GM21717 (cell line): ENCODE results near the gene NATD1.

Experiments
- ATAC-seq: cut with Tn5 transposase; IDR thresholded peaks from one replicate; pipeline ENCODE4 v1.9.1; 2021; ENCODE audit warnings: mild to moderate bottlenecking, moderate library complexity; ENCODE audit not compliant: unreplicated experiment

The NATD1 gene

DNA sequence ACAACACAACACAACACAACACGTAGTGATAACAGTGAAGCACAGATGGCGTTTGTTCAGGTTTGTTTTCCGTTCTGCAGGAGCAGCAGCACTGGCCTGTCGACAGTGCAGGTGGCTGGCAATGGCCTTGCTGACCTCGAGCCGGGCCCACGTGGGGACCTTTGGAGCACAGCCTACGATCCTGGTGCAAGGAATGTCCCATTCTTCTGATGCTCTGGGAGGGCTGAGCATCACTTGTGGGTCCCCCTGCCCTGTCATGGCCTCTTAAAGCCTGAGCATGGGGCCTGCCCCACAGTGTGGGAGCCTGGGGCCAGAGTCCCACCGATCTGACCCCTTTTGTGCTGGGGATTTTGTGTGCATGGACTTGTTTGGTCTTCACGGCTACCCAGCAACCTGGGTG, 38.1 kb upstream of the NATD1 start:
- no peak for ATAC-seq

DNA sequence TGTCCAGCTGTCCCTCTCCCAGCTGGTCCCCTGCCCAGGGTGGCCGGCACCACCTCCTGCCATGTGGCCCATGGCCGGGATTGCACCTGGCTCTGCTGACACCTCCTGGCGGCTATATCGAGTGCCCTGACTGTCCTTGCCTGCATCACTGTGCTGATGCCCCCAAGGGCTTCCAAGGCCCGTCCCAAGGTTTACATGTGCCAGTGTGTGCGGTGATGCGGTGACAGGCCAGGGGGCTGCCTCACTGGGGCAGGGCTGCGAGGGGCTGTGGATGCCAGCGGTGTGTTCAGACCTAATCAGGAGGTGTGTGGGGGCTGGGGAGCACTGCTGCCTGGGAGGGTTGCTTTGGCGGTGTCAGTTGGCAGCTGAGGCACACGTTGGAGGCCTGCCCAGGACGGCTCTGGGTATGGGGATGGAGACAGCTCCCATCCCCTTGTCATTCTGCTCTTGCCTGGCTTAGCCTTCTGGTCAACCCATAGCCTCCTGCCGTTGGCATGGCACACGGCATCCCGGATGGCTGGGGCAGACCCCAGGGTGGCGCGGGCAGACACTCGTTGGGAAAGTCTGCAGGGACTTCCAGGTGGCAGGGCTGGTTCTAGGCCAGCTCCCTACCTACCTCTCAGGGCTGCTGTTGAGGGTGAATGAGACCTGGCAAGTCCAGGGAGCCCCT, 36.8 kb upstream of the NATD1 start:
- ATAC-seq: no peak

DNA sequence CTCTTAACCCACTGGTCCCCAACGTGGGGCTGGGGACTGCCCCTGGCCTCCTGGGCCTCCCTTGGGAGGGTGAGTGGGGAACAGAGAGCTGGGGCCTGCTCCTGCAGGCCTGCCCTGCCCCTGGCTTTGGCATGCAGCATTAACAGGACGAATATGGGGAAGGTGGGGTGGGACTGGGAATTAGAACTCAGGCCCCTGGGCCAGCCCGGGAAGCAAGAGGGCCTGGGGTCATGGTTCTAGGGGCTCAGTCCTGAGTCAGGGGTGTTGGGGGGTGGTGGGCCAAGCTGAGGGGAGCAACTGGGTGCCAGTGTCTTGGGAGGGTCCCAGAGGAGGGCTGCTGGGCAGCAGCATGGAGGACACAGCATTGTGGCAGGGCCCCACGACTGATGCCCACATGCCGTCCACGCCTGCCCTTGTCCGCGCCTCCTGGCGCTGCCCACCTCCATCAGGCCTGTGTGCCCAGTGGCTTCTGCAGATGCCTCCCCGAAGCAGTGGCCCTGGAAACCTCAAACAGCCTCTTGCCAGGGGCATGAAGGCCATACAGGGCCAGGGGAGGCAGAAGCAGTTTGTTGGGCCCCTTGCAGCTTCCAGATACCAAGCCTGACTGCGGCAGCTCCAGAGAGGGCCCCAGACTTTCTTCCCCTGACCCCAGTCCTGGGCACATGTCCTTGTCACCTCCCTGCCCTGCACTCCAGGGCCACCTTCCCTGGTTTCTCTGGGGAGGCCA, 36.1 kb upstream of the NATD1 start:
- no peak for ATAC-seq

DNA sequence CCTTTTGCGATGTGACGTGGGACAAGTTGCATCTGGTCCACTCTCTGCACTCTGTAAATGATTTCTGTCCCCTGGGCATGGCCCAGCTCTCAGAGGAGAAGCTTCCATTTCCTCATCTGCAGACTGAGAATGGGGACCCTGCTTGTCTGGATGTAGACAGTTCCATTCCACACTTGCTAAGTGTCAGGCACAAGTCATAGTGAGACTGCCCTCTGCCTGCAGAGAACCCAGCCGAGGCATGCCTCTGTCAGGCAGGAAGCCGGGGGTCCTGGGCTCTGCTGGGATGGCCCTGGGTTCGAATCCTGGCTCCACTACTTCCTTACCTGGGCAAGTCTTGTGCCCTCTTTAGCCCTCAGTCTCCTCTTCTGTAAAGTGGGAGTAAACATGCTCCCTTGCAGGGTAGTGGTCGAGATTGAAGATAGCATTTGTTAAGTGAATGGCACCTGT, 35.4 kb upstream of the NATD1 start:
- ATAC-seq: no peak

DNA sequence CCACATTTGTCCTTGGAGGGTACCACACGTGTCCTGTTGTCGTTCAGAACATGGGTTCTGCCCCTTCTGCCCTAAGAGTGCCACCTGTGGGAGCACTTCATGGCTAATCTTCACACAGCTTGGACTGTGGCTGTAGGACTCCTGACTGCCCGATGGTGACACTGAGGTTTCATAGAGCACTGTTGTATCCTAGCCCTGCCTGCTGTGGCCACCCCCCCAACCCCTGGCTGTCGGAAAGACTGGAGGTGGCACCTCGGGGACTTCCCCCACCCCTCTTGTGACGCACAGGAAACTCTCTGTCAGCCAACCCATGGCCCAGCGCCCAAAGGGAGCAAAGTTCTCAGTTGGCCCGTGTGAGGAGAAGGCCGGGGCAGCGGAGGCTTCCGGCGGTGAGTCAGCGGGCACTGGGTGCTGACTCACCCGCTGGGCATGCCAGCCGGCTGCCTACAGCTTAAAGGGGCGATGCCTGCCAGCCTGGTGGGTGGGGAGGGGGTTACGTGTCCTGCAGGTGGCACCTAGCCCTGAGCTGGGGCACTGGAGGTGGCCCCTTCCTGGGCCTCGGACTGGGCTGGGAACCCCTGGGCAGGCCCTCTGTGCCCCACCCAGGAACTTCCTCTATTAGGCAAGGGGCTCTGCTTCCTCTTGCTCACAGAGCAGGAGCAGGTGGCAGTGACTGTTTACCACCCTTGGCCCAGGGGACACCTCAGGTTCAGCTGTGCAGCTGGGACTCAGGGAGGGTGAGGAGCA, 34.7 kb upstream of the NATD1 start:
- ATAC-seq: peak; percentile 32

DNA sequence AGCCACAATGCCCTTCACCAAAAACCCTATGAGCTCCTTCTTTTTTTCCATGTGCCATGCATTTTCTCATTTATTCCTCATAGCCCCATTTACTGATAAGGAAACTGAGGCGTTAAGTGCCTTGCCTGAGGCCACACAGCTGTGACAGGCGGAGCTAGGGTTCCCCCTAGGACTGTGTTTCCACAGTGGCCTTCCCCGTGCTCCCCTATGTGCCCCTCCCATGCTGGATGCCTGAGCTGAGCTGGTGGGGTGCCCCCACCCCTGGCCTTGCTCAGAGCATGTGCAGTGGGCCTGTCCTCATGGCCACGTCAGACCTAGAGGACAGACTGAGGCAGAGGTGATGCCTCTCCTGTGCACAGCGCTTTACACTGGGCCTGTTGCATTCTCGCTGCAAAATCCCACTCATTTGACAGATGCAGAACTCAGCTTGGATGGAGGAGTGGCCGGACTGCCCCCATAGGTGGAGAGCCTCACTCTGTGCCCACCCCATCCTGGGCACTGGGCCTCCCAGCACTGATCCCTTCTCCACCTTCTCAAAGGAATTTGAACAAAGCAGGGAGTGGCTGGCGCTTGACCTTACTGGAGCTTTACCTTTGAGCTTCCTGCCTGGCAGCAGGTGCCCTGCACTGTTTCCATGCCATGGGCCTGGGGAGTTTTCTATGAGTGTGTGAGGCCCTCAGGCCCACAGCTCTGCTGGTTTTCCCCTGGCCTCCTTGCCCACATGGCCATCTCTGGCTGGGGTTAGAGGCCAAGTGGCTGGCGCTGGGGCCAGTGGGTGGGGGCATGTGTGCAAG, 33.9 kb upstream of the NATD1 start:
- ATAC-seq: no peak

DNA sequence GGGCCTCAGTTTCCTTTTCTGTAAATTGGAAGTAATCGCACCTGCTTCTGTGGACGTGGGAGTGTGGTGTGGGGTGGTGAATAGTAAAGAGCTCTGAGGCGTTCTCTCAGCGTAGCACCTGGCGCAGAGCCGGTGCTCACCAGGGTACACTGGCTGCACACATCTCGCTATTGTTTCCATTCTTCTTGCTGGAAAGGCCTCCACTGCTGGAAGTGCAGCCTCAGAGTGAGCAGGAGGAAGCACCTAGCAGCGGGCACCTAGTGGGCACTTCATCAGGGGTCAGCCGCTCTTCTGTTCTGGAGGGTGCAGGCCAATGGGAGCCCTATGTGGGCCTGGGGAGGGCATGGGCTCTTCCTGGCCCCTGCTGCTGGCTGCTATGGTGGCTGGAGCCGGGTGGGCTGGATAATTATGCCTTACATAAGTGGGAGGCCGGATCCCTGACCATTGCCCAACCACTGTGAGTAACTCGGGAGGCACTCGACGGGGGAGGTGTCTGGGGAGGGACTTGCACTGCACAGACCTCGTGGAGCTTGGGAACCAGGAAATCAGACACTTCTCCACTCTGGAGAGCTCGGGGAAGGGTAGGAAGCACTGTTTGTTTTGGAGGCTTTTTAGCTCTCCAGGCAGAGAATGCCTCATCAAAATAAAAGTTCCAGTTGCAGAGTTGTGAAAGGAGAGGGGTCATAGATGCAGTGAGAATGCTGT, 33.0 kb upstream of the NATD1 start:
- no peak for ATAC-seq

DNA sequence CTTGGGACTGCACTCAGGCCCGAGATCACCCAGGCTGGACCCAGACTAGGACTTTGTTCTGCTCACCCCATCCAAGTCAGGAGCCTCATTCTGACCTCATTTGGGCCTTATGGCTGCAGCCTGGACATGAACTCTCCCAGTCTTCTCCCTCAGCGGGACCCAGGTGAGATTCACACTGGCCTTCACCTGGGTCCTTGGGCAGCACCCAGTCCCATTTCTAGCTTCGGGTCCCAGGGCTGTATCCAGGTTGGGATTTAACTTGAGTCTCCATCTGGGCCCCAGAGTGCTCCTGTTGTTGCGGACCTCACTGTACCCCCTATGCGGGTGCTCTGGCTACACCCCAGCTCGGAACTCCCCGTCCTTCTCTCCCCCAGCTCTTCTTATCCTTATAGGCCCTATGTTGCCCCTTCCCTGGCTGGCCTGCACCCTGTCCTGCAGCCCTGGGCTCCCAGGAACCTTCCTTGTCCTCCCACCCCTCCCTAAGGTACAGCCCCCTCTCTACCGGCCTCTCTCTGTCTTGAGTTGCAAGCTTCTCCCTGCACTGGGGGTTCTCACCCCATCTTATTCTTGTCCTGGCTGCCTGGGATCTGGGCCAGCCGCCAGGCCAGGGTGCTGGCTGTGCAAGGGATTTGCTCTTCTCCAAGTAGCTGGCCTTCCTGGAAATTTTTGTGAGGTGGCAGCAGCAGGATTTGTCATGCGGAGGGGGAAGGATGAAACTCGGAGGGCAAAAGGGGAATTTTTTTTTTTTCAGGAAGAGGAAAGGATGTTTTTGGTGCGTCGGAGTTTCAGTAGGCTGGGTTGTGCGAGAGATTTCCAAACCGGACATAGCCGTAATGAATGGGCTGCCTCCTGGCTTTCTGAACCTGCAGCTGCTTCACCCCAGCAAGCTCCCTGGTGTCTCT, 32.2 kb upstream of the NATD1 start:
- no peak for ATAC-seq

DNA sequence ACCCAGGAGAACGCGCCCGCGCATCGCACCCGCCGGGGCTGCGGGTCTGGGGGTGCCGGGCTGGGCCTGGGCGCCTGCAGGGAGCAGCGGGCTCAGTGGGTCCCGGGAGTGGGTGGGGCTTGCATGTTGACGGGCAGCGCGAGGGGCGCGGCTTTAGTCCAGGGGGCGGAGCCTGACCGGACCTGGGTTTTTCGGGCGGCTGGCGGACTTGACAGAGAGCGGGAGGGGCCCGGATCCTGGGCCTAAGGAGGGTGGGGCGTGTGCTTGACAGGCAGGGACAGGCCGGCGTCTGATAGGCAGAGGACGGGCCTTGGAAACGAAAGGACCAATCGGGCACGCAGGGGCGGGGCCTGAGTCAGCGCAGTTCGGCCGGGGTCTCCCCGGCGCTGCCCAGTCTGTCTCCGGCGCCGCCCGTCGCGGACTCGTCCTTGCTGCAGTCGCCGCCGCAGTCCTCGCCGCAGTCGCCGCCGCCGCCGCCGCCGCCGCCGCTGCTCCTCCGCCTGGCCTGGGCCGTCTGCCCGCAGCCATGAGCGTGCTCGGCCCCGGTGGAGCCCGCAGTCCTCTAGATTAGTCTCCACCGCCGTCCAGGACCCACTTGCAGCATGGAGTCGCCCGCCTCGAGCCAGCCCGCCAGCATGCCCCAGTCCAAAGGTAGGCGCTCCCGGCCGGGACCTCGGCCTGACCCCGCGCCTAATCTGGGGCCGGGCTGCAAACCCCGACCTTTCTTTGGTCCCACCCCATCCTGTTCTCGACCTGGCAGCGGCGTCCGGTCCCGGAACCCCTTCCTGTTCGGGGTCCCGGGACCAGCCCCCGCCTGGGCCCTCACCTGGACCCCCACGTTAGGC, 31.3 kb upstream of the NATD1 start, which contains the start of gene MAP2K3:
Gene MAP2K3 (plus strand): TSS at position 393 of the 845 bp plus-strand sequence. CDS start 210 bp downstream, at position 603.
- ATAC-seq: peak; percentile 75

DNA sequence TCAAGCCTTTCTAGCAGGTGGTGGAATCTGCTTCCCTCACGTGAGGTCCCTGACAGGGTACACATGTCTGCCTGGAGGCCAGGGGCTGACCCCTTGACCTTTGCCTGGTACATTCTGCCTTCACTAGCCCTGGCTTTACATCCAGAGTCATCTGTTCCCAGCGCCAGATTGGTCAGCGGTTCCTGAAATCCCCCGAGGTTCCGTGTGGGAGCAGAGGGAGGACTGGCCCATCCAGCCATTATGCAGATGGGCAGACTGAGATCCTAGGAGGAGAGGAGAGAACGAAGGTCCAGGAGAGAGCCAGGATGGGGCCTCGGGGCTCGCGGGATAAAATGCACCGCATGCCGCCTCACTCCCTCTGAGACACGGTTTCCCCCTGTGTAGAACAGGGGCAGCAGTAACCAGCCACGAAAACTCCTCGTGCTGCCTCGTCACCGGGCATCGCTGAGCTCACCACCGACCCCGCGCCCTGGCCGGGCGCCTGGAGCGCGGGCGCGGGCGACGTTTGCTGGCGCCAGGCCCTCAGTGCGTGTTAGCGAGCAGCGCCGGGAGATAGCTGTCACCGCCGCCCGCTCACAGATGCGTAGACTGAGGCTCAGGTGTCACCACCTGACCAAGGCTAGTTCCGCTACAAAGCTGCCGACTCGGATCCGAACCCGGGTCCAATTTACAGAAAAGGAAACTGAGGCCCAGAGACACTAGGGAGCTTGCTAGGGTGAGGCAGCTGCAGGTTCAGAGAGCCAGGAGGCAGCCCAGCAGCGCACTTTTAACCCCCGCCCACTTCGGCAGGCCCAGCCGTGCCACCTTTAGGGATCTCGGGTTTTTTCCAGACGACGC, 30.5 kb upstream of the NATD1 start:
- no peak for ATAC-seq

DNA sequence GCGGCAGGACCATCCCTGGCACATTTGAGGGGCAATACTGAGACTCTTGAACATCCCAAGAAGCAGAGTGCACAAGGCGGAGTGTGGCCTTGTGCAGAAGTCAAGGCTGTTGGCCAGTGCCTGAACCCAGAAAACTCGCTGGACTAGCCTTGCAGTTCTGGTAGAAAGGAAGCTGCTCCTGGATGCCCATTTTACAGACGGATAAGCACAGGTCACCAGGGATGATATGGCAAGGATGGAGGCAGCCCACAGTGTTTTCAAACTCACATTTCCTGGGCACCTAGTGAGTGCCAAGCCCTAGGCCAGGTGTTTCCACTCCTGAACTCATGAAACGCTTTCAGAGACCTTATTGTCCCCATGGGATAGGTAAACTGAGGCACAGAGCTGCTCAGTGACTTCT, 29.6 kb upstream of the NATD1 start:
- ATAC-seq: no peak

DNA sequence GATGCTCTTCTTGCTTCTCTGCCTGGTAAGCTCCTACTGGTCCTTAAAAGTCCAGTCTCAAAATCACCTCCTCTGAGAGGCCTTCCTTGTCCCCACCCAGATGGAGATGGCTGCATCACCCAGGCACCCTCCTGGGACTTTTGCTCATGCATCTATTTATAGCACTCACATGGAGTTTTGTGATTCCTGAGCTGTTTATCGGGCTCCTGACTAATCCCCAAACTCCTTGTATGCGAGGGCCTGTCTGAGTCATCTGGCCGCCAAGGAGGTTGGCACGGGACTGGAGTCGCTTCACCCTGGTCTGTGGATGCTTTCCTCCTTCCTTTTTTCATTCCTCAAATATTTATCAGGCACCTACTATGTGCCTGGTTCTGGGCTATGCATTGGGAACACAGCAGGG, 29.0 kb upstream of the NATD1 start:
- ATAC-seq: no peak

DNA sequence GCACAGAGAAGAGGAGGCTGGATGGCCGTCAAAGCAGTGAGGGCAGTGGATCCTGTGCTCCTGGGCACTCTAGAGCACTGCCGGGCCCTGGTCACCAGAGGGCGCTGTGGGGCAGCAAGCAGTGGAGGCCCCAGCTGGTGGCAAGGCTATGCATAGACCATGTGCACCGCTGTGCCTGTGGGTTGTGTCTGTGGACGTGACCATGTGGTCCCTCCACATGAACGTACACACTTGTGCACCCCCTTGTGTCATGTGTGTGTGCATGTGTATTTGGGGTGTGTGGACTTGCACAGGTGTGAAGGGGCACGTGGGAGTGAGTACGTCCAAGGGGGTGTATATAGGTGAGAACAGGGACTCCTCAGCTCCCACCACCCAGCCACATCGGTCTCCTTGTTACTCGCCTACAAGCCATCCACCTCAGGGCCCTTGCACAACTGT, 26.9 kb upstream of the NATD1 start:
- peak; percentile 25 for ATAC-seq

DNA sequence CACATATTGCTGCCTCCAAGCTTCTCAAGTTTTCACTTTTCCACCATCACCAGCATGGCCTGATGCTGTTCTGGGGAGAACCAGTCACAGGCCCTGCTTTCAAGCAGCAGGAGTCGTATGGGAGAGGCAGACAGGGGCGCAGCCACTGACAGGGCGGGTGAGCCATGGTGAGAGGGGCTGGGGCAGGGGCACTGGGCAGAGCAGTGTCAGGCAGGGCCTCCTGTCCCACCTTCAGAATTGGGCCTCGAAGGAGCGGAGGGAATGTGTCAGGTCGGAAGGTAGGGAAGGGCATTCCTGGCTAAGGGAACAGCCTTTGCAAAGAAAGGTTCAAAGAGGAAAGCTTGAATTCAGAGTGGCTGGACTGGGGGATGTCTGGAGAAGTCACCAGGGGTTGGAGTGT, 26.4 kb upstream of the NATD1 start:
- no peak for ATAC-seq

DNA sequence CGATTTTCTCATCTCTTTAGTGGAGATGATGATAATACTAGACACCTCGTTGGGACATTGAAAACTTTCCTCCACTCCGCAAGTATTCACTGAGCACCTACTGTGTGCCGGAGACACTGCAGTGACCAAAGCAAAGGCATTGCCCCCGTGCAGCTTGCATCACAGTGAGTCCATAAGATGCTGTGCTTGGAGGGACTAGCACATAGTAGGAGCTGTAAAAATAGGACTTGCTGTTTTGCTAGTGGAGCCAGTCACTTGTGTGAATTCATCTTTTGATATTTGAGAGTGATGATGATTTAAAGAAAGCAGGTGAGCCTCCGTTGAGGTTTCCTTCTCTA, 26.0 kb upstream of the NATD1 start:
- no peak for ATAC-seq

DNA sequence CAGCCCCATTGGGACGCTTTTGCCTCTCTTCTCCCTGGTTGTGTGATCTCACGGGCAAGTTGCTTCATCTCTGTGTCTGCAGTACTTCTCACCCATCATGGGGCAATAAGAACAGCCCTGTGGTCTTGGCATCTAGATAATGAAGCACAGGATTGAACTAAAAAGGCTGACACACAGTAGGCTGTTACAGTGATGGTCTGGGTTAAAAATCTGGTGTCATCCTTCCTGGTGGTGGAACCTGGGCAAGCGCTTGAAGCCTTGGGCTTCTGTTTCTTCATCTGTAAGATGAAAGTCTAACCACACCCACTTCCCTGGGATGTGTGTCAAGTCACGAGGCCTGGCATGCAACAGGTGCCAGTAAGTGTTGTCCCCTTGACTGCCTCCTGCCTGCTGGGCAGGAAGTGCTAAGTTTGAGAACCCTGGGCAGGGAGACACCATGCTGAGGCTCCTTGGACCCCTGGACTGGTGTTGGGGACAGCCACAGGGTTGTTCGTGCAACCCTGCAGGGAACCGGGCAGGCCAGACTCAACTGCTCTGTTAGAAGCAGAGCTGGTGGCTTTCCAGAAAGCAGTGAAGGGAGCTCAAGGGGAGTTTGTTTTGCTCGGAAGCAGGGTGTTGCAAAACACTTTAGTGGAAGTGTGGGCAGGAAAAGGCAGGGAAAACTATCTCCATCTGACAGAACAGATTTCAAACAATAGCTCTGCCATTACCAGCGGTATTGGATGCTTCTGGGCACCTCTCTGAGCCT, 25.4 kb upstream of the NATD1 start:
- no peak for ATAC-seq

DNA sequence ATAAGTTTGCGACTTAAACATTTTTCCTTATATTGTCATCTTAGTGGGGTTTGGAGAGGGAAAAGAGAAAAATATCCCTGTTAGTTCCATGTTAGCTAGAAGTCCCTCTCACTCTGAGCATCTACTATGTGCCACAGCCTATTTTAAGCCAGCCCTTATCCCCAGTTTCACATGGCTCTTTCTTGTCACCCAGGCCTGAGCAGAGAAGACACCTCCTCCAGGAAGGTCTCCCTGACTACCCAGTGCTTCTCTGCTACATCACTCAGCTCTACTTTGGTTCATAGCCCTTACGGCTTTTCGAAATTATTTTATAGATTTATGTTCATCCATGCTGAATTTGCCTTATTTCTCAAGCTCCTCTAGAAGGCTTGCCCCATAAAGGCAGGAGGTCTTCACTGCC, 24.1 kb upstream of the NATD1 start:
- no peak for ATAC-seq
